Natural killer cell (primary cell): ENCODE results near the gene ABHD14A. TPM values are rescaled to one million over a fixed set of nuclear protein-coding genes. Genes with fewer than 3 reads are reported as not detected.
A peak's percentile ranks its signal among the peaks of the same experiment; 100 is the strongest.

Source experiments
- ATAC-seq, 3 donors: fragments of 150-1000 bp in 2 of 3; fragments of 200-7000 bp in 1 of 3; cut with Tn5 transposase; 1 replicate in 1 of 3; 2 replicates in 2 of 3; pipeline ENCODE4 v1.10.0; 2021; ENCODE audit warnings: mild to moderate bottlenecking in 2 of 3, moderate library complexity in 2 of 3
- DNase-seq, 2 donors: peaks; one replicate each; pipeline versions ENCODE4 v3.0.0 to v3.0.0-alpha.2; 2013 to 2021; ENCODE audit warnings: mixed read lengths in 1 of 2
- H3K27ac ChIP-seq: one replicate; pipeline ENCODE4 v1.5.1; 2013; ENCODE audit warnings: mild to moderate bottlenecking, low read length
- H3K27me3 ChIP-seq: one replicate; pipeline ENCODE4 v1.6.1; 2013; ENCODE audit warnings: low read length; ENCODE audit not compliant: control insufficient read depth, insufficient read depth
- H3K36me3 ChIP-seq: one replicate; pipeline ENCODE4 v1.6.1; 2013; ENCODE audit warnings: low read length; ENCODE audit not compliant: control insufficient read depth, insufficient read depth
- H3K4me1 ChIP-seq: one replicate; pipeline ENCODE4 v1.6.1; 2013; ENCODE audit warnings: low read length; ENCODE audit not compliant: control insufficient read depth, insufficient read depth
- H3K4me3 ChIP-seq: one replicate; pipeline ENCODE4 v1.5.1; 2013; ENCODE audit warnings: low read length
- H3K9me3 ChIP-seq: one replicate; pipeline ENCODE4 v1.6.1; 2013; ENCODE audit warnings: low read length; ENCODE audit not compliant: control insufficient read depth, insufficient read depth
- H3K27ac Mint-ChIP-seq, 2 donors: one replicate each; pipeline ENCODE4 v1.8.0; 2022; ENCODE audit warnings: mild to moderate bottlenecking in 2 of 2, mixed read lengths in 2 of 2, moderate library complexity in 1 of 2
- H3K27me3 Mint-ChIP-seq, 2 donors: one replicate each; pipeline ENCODE4 v1.8.0; 2022; ENCODE audit warnings: low read depth in 2 of 2, mixed read lengths in 2 of 2
- H3K36me3 Mint-ChIP-seq: one replicate; pipeline ENCODE4 v1.8.0; 2022; ENCODE audit warnings: mixed read lengths
- H3K4me1 Mint-ChIP-seq, 2 donors: one replicate each; pipeline ENCODE4 v1.8.0; 2022; ENCODE audit warnings: mixed read lengths in 2 of 2
- H3K4me3 Mint-ChIP-seq: one replicate; pipeline ENCODE4 v1.8.0; 2022; ENCODE audit warnings: mild to moderate bottlenecking, moderate library complexity, mixed read lengths
- H3K9me3 Mint-ChIP-seq, 2 donors: one replicate each; pipeline ENCODE4 v1.8.0; 2022; ENCODE audit warnings: mixed read lengths in 2 of 2
- CTCF ChIP-seq: fragments of 200-600 bp; IDR thresholded peaks from one replicate; pipeline ENCODE4 v1.8.0; 2022; ENCODE audit warnings: antibody characterized with exemption
- WGBS: methylation state at CpG from one replicate; pipeline ENCODE4 v1.1.7; 2013; ENCODE audit warnings: missing lambda C conversion rate; ENCODE audit not compliant: insufficient coverage; 5-methylcytosine and 5-hydroxymethylcytosine counted together
- intact Hi-C: fragments of 100-400 bp; cut with micrococcal nuclease; formaldehyde crosslinking; loops from one replicate; pipeline ENCODE4 v1.14.2; 2022
- total RNA-seq, 4 donors: library from RNA; stranded (reverse); fragments of 120-200 nt in 1 of 4; gene quantifications; one replicate each; pipeline versions ENCODE4 v1.2.3 to v1.2.4, GENCODE V29; 2013 to 2022

Gene ABHD14A
- total RNA-seq, 3 donors from 2014 or later (not counting 1 experiment from before 2014, with no cell fraction given) = 12.0 to 14.7 (median 13.4) TPM

- H3K4me3 Mint-ChIP-seq = peak overlapping the region; percentile 31
- no peaks in the 10 kb centered on the region for H3K36me3 Mint-ChIP-seq
- intact Hi-C loops = loop anchor here (2.0 to 5.0 kb wide), 3 partner anchors 113 to 276 kb away; partner anchors contain the start of genes DUSP7 and POC1A
- whole genome bisulfite sequencing = 98% methylated on average over 21 of the region's 21 CpGs
- H3K27me3 ChIP-seq = no peaks in the 10 kb centered on the region
- H3K4me1 Mint-ChIP-seq = peaks cover 22 to 45% of the 10 kb centered on the region in 2 donors
- H3K4me1 ChIP-seq = peaks cover 32% of the 10 kb centered on the region
- no peak overlapping the region for H3K4me3 ChIP-seq
- H3K27me3 Mint-ChIP-seq = no peaks in the 10 kb centered on the region
- DNase-seq (no peak), ATAC-seq (no peak)
- TF ChIP-seq CTCF = no peak
- H3K36me3 ChIP-seq = peaks cover 2% of the 10 kb centered on the region
- H3K9me3 ChIP-seq = no peaks in the 10 kb centered on the region
- H3K9me3 Mint-ChIP-seq = no peaks in the 10 kb centered on the region
- H3K27ac Mint-ChIP-seq = peak overlapping the region in 1 of 2 donors; percentile 88
- no peak overlapping the region for H3K27ac ChIP-seq
Measured at GRCh38 chr3:51943451-51944391, 31.1 kb upstream of the ABHD14A start.

- H3K4me3 Mint-ChIP-seq = no peak overlapping the region
Measured at GRCh38 chr3:51944451-51945021, 30.3 kb upstream of the ABHD14A start.

GRCh38 chr3:51945031-51945840, 29.6 kb upstream of the ABHD14A start:
- no peak for ATAC-seq
- Mint-ChIP-seq H3K27me3 (no peaks in the 10 kb centered on the region), H3K27ac (peak overlapping the region in 1 of 2 donors; percentile 42), H3K36me3 (no peaks in the 10 kb centered on the region), H3K4me3 (no peak overlapping the region), H3K4me1 (peaks cover 22 to 32% of the 10 kb centered on the region in 2 donors), H3K9me3 (no peaks in the 10 kb centered on the region)
- Histone ChIP-seq H3K36me3 (no peaks in the 10 kb centered on the region), H3K27me3 (no peaks in the 10 kb centered on the region), H3K4me3 (no peak overlapping the region), H3K27ac (no peak overlapping the region), H3K9me3 (no peaks in the 10 kb centered on the region), H3K4me1 (peaks cover 32% of the 10 kb centered on the region)
- TF ChIP-seq CTCF = no peak
- intact Hi-C loops = no loop called here
- no peak for DNase-seq
- WGBS = 95% methylated on average over 18 of the region's 18 CpGs

More at GRCh38 chr3:51944451-51945021, 30.3 kb upstream of the ABHD14A start:
- Mint-ChIP-seq H3K9me3 (no peaks in the 10 kb centered on the region), H3K27ac (peak overlapping the region in 1 of 2 donors; percentile 42), H3K36me3 (no peaks in the 10 kb centered on the region), H3K4me1 (peaks cover 22 to 39% of the 10 kb centered on the region in 2 donors), H3K27me3 (no peaks in the 10 kb centered on the region)
- DNase-seq = no peak
- peaks cover 32% of the 10 kb centered on the region for H3K4me1 ChIP-seq
- no peak overlapping the region for H3K27ac ChIP-seq
- 82% methylated on average over 11 of the region's 11 CpGs for WGBS
- no peak for ATAC-seq
- H3K9me3 ChIP-seq = no peaks in the 10 kb centered on the region
- H3K4me3 ChIP-seq = no peak overlapping the region
- H3K36me3 ChIP-seq = no peaks in the 10 kb centered on the region
- no peaks in the 10 kb centered on the region for H3K27me3 ChIP-seq
- intact Hi-C loops = loop anchor here (5.0 kb wide), 1 partner anchor 277 kb away; no protein-coding TSS in a partner anchor
- TF ChIP-seq CTCF = no peak
